GM23338 (cell line): ENCODE measurements around the gene SLC13A3. TPM values are rescaled to one million over a fixed set of nuclear protein-coding genes. Genes with fewer than 3 reads are reported as not detected.

ENCODE experiments used
- ATAC-seq: fragments of 200-7000 bp; cut with Tn5 transposase; 3 replicates; pipeline ENCODE4 v1.9.1; 2020
- DNase-seq: peaks from one replicate; pipeline ENCODE4 v3.0.0-alpha.2; 2015; ENCODE audit warnings: low spot score
- H2AFZ ChIP-seq: fragments of 200-600 bp; sonication (generic); 2 replicates; pipeline ENCODE4 v1.8.0; 2016; ENCODE audit warnings: antibody characterized with exemption, mild to moderate bottlenecking, moderate library complexity
- H3F3A ChIP-seq: fragments of 200-600 bp; sonication (generic); replicated peaks from 2 replicates; pipeline ENCODE4 v1.8.0; 2017; ENCODE audit warnings: antibody characterized with exemption, mixed run types, low read depth
- H3K27ac ChIP-seq: fragments of 200-600 bp; sonication (generic); 2 replicates; pipeline ENCODE4 v1.6.1; 2016; ENCODE audit warnings: low read depth
- H3K27me3 ChIP-seq: fragments of 200-600 bp; sonication (generic); 2 replicates; pipeline ENCODE4 v1.8.0; 2016; ENCODE audit warnings: mild to moderate bottlenecking, mixed run types, moderate library complexity; ENCODE audit not compliant: insufficient read depth
- H3K36me3 ChIP-seq: fragments of 200-600 bp; sonication (generic); 2 replicates; pipeline ENCODE4 v1.8.0; 2016; ENCODE audit warnings: mild to moderate bottlenecking; ENCODE audit not compliant: insufficient read depth
- H3K4me1 ChIP-seq: fragments of 200-600 bp; sonication (generic); 2 replicates; pipeline ENCODE4 v1.8.0; 2016; ENCODE audit warnings: mild to moderate bottlenecking, moderate library complexity; ENCODE audit not compliant: insufficient read depth
- H3K4me2 ChIP-seq: fragments of 200-600 bp; sonication (generic); 2 replicates; pipeline ENCODE4 v1.7.1; 2017; ENCODE audit warnings: mixed run types
- H3K4me3 ChIP-seq: fragments of 200-600 bp; sonication (generic); 2 replicates; pipeline ENCODE4 v1.6.1; 2016; ENCODE audit warnings: mixed run types
- H3K79me2 ChIP-seq: fragments of 200-600 bp; sonication (generic); replicated peaks from 2 replicates; pipeline ENCODE4 v1.8.0; 2017; ENCODE audit warnings: mild to moderate bottlenecking; ENCODE audit not compliant: insufficient read depth
- H3K9me2 ChIP-seq: fragments of 200-600 bp; sonication (generic); 2 replicates; pipeline ENCODE4 v1.8.0; 2017; ENCODE audit not compliant: insufficient read depth
- H4K20me1 ChIP-seq: fragments of 200-600 bp; sonication (generic); replicated peaks from 2 replicates; pipeline ENCODE4 v1.8.0; 2017; ENCODE audit warnings: mild to moderate bottlenecking; ENCODE audit not compliant: insufficient read depth
- H3K27ac Mint-ChIP-seq: 2 replicates; pipeline ENCODE4 v1.8.0; 2020; ENCODE audit warnings: inconsistent platforms, mild to moderate bottlenecking, moderate library complexity, mixed read lengths
- H3K27me3 Mint-ChIP-seq: 3 replicates; pipeline ENCODE4 v1.8.0; 2022; ENCODE audit warnings: low read depth, mild to moderate bottlenecking, moderate library complexity, mixed read lengths, inconsistent platforms; ENCODE audit not compliant: insufficient read depth, poor library complexity
- H3K36me3 Mint-ChIP-seq: 3 replicates; pipeline ENCODE4 v1.8.0; 2021; ENCODE audit warnings: low read depth, mild to moderate bottlenecking, inconsistent platforms, moderate library complexity, mixed read lengths
- H3K4me1 Mint-ChIP-seq: 3 replicates; pipeline ENCODE4 v1.8.0; 2020; ENCODE audit warnings: mild to moderate bottlenecking, inconsistent platforms, mixed read lengths
- H3K4me3 Mint-ChIP-seq: 3 replicates; pipeline ENCODE4 v1.8.0; 2021; ENCODE audit warnings: moderate library complexity, mild to moderate bottlenecking, inconsistent platforms, mixed read lengths
- H3K9me3 Mint-ChIP-seq: 3 replicates; pipeline ENCODE4 v1.8.0; 2020; ENCODE audit warnings: moderate library complexity, mild to moderate bottlenecking, inconsistent platforms, mixed read lengths
- CREB1 ChIP-seq: fragments of 250-450 bp; sonication (Bioruptor Pico); IDR thresholded peaks from 2 replicates; pipeline ENCODE4 v1.5.0; 2020; ENCODE audit warnings: low read depth, mild to moderate bottlenecking, moderate library complexity
- EZH2 ChIP-seq: fragments of 200-600 bp; sonication (generic); IDR thresholded peaks from one replicate; pipeline ENCODE4 v1.8.0; 2017; ENCODE audit warnings: antibody characterized with exemption, mild to moderate bottlenecking, low read depth; ENCODE audit not compliant: unreplicated experiment
- EZH2phosphoT487 ChIP-seq: fragments of 200-600 bp; sonication (generic); IDR thresholded peaks from one replicate; pipeline ENCODE4 v1.8.1; 2018; ENCODE audit warnings: antibody characterized with exemption; ENCODE audit not compliant: unreplicated experiment
- JUNB ChIP-seq: IDR thresholded peaks from one replicate; pipeline ENCODE4 v1.6.1; 2016; ENCODE audit warnings: antibody characterized with exemption; ENCODE audit not compliant: unreplicated experiment
- ZNF114 ChIP-seq: fragments of 250-450 bp; sonication (Bioruptor Pico); IDR thresholded peaks from 2 replicates; pipeline ENCODE4 v1.5.0; 2020; ENCODE audit warnings: mild to moderate bottlenecking, moderate library complexity
- ZNF331 ChIP-seq: fragments of 250-450 bp; sonication (Bioruptor Pico); IDR thresholded peaks from 2 replicates; pipeline ENCODE4 v1.5.0; 2020; ENCODE audit warnings: low read depth, mild to moderate bottlenecking, moderate library complexity
- polyA plus RNA-seq: library from polyadenylated mRNA; unstranded; fragments of >200 nt; fragmentation: Nextera tagmentation; extraction: Ambion mirVana; gene quantifications from 2 replicates; pipeline ENCODE4 v1.2.1, GENCODE V29; 2016
- total RNA-seq: library from RNA; depleted of rRNA; stranded (reverse); fragments of >200 nt; shearing (Covaris generic); gene quantifications from 2 replicates; pipeline ENCODE4 v1.2.3, GENCODE V29; 2014
- TF ChIP-seq, protein P1 (sequence below): IDR thresholded peaks from one replicate; pipeline ENCODE4 v1.6.1; 2018; ENCODE audit warnings: antibody characterized with exemption; ENCODE audit not compliant: unreplicated experiment
- TF ChIP-seq, protein P2 (sequence below): fragments of 250-450 bp; sonication (Bioruptor Pico); IDR thresholded peaks from 2 replicates; pipeline ENCODE4 v1.5.0; 2020; ENCODE audit warnings: mild to moderate bottlenecking, moderate library complexity

The SLC13A3 gene
- total and polyA plus RNA-seq, 2 experiments from 2014 or later, result 8.6 to 9.1 TPM

DNA sequence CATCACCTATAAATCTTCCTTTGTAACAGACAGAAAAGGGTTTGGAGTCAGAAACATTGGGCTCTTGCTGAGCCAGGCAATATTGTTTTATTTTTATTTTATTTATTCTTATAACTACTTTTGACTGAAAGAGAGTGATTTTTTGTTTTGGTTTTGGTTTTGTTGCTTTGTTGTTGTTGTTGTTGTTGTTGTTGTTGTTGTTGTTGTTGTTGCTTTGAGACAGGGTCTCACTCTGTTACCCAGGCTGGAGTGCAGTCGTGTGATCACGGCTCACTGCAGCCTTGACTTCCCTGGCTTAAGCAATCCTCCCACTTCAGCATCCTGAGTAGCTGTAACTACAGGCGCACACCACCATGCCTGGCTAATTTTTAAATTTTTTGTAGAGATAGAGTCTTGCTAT is 15.0 kb upstream of the SLC13A3 start:
- Mint-ChIP-seq H3K9me3 (peaks cover 9% of the 10 kb centered on the region), H3K27ac (no peak overlapping the region), H3K27me3 (peaks cover 2% of the 10 kb centered on the region), H3K36me3 (peaks cover 21% of the 10 kb centered on the region), H3K4me3 (no peak overlapping the region), H3K4me1 (peaks cover 5% of the 10 kb centered on the region; the same call in 2 of the 3 replicates)
- Histone ChIP-seq H3K36me3 (no peaks in the 10 kb centered on the region), H3K27me3 (no peaks in the 10 kb centered on the region), H3K79me2 (no peaks in the 10 kb centered on the region), H3K4me1 (no peaks in the 10 kb centered on the region), H3K9me2 (0 out of 2 replicates have a peak, but pooled peaks cover 4% of the 10 kb centered on the region), H3K4me3 (no peak overlapping the region), H3F3A (no peaks in the 10 kb centered on the region), H4K20me1 (no peaks in the 10 kb centered on the region), H3K27ac (no peak overlapping the region), H3K4me2 (no peak overlapping the region), H2AFZ (no peak overlapping the region)
- ATAC-seq, result no peak
- TF ChIP-seq ZNF331, result no peak
- TF ChIP-seq, protein P1, sequence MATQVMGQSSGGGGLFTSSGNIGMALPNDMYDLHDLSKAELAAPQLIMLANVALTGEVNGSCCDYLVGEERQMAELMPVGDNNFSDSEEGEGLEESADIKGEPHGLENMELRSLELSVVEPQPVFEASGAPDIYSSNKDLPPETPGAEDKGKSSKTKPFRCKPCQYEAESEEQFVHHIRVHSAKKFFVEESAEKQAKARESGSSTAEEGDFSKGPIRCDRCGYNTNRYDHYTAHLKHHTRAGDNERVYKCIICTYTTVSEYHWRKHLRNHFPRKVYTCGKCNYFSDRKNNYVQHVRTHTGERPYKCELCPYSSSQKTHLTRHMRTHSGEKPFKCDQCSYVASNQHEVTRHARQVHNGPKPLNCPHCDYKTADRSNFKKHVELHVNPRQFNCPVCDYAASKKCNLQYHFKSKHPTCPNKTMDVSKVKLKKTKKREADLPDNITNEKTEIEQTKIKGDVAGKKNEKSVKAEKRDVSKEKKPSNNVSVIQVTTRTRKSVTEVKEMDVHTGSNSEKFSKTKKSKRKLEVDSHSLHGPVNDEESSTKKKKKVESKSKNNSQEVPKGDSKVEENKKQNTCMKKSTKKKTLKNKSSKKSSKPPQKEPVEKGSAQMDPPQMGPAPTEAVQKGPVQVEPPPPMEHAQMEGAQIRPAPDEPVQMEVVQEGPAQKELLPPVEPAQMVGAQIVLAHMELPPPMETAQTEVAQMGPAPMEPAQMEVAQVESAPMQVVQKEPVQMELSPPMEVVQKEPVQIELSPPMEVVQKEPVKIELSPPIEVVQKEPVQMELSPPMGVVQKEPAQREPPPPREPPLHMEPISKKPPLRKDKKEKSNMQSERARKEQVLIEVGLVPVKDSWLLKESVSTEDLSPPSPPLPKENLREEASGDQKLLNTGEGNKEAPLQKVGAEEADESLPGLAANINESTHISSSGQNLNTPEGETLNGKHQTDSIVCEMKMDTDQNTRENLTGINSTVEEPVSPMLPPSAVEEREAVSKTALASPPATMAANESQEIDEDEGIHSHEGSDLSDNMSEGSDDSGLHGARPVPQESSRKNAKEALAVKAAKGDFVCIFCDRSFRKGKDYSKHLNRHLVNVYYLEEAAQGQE, result no peak
- TF ChIP-seq JUNB, result no peak
- no peak for TF ChIP-seq CREB1
- TF ChIP-seq ZNF114 (CRISPR knock-in tag), result no peak
- no peak for DNase-seq

DNA sequence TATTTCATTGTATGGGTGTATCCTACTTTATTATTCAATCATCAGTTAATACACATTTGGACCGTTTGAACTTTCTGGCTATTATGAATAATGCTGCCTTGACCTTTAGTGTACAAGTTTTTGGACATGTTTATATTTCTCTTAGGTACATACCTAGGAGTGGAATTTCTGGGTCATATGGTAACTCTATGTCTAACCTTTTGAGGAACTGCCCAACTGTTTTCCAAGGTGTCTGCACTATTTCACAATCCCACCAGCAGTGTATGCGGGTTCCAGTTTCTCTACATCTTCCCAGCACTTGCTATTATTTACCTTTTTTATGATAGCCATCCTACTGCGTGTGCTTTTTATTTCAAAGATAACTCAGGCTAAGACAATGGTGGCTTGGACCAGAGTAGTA is 14.3 kb upstream of the SLC13A3 start:
- peaks cover 4% of the 10 kb centered on the region; the same call in 1 of the 3 replicates for H3K9me3 Mint-ChIP-seq
- H3K27me3 Mint-ChIP-seq, result peaks cover 2% of the 10 kb centered on the region
- no peak overlapping the region for H3K27ac Mint-ChIP-seq
- H3K27ac ChIP-seq, result no peak overlapping the region
- H3K79me2 ChIP-seq, result no peaks in the 10 kb centered on the region
- 0 out of 2 replicates have a peak, but pooled peaks cover 4% of the 10 kb centered on the region for H3K9me2 ChIP-seq
- no peak overlapping the region for H3K4me2 ChIP-seq
- DNase-seq (no peak), ATAC-seq (no peak)
- H3K4me3 ChIP-seq, result no peak overlapping the region
- no peaks in the 10 kb centered on the region for H3K27me3 ChIP-seq
- H3K36me3 Mint-ChIP-seq, result peaks cover 16% of the 10 kb centered on the region; the same call in 2 of the 3 replicates
- no peak overlapping the region for H3K4me3 Mint-ChIP-seq
- no peak overlapping the region for H2AFZ ChIP-seq
- no peaks in the 10 kb centered on the region for H3K36me3 ChIP-seq
- H3F3A ChIP-seq, result no peaks in the 10 kb centered on the region
- no peaks in the 10 kb centered on the region for H4K20me1 ChIP-seq
- H3K4me1 Mint-ChIP-seq, result peaks cover 5% of the 10 kb centered on the region; the same call in 2 of the 3 replicates
- no peaks in the 10 kb centered on the region for H3K4me1 ChIP-seq
- TF ChIP-seq, protein P2, sequence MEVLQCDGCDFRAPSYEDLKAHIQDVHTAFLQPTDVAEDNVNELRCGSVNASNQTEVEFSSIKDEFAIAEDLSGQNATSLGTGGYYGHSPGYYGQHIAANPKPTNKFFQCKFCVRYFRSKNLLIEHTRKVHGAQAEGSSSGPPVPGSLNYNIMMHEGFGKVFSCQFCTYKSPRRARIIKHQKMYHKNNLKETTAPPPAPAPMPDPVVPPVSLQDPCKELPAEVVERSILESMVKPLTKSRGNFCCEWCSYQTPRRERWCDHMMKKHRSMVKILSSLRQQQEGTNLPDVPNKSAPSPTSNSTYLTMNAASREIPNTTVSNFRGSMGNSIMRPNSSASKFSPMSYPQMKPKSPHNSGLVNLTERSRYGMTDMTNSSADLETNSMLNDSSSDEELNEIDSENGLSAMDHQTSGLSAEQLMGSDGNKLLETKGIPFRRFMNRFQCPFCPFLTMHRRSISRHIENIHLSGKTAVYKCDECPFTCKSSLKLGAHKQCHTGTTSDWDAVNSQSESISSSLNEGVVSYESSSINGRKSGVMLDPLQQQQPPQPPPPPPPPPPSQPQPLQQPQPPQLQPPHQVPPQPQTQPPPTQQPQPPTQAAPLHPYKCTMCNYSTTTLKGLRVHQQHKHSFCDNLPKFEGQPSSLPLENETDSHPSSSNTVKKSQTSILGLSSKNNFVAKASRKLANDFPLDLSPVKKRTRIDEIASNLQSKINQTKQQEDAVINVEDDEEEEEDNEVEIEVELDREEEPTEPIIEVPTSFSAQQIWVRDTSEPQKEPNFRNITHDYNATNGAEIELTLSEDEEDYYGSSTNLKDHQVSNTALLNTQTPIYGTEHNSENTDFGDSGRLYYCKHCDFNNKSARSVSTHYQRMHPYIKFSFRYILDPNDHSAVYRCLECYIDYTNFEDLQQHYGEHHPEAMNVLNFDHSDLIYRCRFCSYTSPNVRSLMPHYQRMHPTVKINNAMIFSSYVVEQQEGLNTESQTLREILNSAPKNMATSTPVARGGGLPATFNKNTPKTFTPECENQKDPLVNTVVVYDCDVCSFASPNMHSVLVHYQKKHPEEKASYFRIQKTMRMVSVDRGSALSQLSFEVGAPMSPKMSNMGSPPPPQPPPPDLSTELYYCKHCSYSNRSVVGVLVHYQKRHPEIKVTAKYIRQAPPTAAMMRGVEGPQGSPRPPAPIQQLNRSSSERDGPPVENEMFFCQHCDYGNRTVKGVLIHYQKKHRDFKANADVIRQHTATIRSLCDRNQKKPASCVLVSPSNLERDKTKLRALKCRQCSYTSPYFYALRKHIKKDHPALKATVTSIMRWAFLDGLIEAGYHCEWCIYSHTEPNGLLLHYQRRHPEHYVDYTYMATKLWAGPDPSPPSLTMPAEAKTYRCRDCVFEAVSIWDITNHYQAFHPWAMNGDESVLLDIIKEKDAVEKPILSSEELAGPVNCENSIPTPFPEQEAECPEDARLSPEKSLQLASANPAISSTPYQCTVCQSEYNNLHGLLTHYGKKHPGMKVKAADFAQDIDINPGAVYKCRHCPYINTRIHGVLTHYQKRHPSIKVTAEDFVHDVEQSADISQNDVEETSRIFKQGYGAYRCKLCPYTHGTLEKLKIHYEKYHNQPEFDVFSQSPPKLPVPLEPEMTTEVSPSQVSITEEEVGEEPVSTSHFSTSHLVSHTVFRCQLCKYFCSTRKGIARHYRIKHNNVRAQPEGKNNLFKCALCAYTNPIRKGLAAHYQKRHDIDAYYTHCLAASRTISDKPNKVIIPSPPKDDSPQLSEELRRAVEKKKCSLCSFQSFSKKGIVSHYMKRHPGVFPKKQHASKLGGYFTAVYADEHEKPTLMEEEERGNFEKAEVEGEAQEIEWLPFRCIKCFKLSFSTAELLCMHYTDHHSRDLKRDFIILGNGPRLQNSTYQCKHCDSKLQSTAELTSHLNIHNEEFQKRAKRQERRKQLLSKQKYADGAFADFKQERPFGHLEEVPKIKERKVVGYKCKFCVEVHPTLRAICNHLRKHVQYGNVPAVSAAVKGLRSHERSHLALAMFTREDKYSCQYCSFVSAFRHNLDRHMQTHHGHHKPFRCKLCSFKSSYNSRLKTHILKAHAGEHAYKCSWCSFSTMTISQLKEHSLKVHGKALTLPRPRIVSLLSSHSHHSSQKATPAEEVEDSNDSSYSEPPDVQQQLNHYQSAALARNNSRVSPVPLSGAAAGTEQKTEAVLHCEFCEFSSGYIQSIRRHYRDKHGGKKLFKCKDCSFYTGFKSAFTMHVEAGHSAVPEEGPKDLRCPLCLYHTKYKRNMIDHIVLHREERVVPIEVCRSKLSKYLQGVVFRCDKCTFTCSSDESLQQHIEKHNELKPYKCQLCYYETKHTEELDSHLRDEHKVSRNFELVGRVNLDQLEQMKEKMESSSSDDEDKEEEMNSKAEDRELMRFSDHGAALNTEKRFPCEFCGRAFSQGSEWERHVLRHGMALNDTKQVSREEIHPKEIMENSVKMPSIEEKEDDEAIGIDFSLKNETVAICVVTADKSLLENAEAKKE (CRISPR knock-in tag), result no peak
- TF ChIP-seq ZNF331 (no peak), EZH2phosphoT487 (no peak), EZH2 (no peak)
- TF ChIP-seq, protein P1, result no peak
